Fibroblast of skin of scalp (primary cell): Measurements from ENCODE around the gene GPR183.
A peak's percentile ranks its signal among the peaks of the same experiment; 100 is the strongest.

ENCODE experiments used
- DNase-seq: peaks from one replicate; pipeline ENCODE4 v3.0.0-alpha.2; 2013

GPR183 gene

GRCh38 chr13:99294198-99294597 is 13.0 kb downstream of the GPR183 start:
- no peak for DNase-seq

- no peak for DNase-seq
Observed at GRCh38 chr13:99293178-99293577, 14.0 kb downstream of the GPR183 start.

GRCh38 chr13:99290894-99291293 is 16.3 kb downstream of the GPR183 start:
- DNase-seq = no peak

GRCh38 chr13:99289674-99290337 is 17.4 kb downstream of the GPR183 start:
- no peak for DNase-seq

GRCh38 chr13:99289271-99289670 is 17.9 kb downstream of the GPR183 start:
- DNase-seq = no peak

- DNase-seq = no peak
Observed at GRCh38 chr13:99288089-99288488, 19.1 kb downstream of the GPR183 start.

- DNase-seq = no peak
Observed at GRCh38 chr13:99287551-99287950, 19.6 kb downstream of the GPR183 start.

- DNase-seq = no peak
Observed at GRCh38 chr13:99285432-99286182, 21.6 kb downstream of the GPR183 start.

- DNase-seq = peak; percentile 68
Observed at GRCh38 chr13:99282264-99283231, 24.7 kb downstream of the GPR183 start.

- peak; percentile 43 for DNase-seq
Observed at GRCh38 chr13:99281811-99282263, 25.4 kb downstream of the GPR183 start.

GRCh38 chr13:99280166-99280565 is 27.0 kb downstream of the GPR183 start:
- DNase-seq = peak; percentile 78

- no peak for DNase-seq
Observed at GRCh38 chr13:99279637-99280036, 27.6 kb downstream of the GPR183 start.

GRCh38 chr13:99278843-99279242 is 28.4 kb downstream of the GPR183 start:
- DNase-seq = no peak

GRCh38 chr13:99278200-99278599 is 29.0 kb downstream of the GPR183 start:
- no peak for DNase-seq

- DNase-seq = no peak
Observed at GRCh38 chr13:99277629-99278028, 29.6 kb downstream of the GPR183 start.

GRCh38 chr13:99276706-99277105 is 30.5 kb downstream of the GPR183 start:
- no peak for DNase-seq

GRCh38 chr13:99275093-99275469 is 32.1 kb downstream of the GPR183 start:
- DNase-seq = peak; percentile 57

- DNase-seq = no peak
Observed at GRCh38 chr13:99273128-99273527, 34.1 kb downstream of the GPR183 start.

- no peak for DNase-seq
Observed at GRCh38 chr13:99272481-99272880, 34.7 kb downstream of the GPR183 start.

GRCh38 chr13:99271249-99271648 is 36.0 kb downstream of the GPR183 start:
- DNase-seq = no peak

- DNase-seq = no peak
Observed at GRCh38 chr13:99270518-99270917, 36.7 kb downstream of the GPR183 start.

GRCh38 chr13:99269627-99270241 is 37.5 kb downstream of the GPR183 start:
- DNase-seq = peak; percentile 71

- no peak for DNase-seq
Observed at GRCh38 chr13:99268822-99269221, 38.4 kb downstream of the GPR183 start.
